ENCODE data around the gene WFDC12.

WFDC12 gene

GRCh38 chr20:45114465-45115385 is 9.5 kb downstream of the WFDC12 start, which contains the start of gene WFDC5:
Gene WFDC5, minus strand, starts transcription at chr20:45115174. Its CDS starts 91 bp downstream, at chr20:45115083.
- Histone ChIP-seq H3K27me3 (replicated peaks; ENCODE audit: control insufficient read depth, insufficient read depth, low read length) (no peaks in the 10 kb centered on the region; the same call in 1 of the 2 replicates), H3K36me3 (ENCODE audit: control insufficient read depth, insufficient read depth, low read length) (no peaks in the 10 kb centered on the region), H3K4me3 (replicated peaks; ENCODE audit: low read depth, low read length) (no peak within 1 kb of the TSS)
- TF ChIP-seq CTCF (IDR thresholded peaks at IDR 0.05; ENCODE audit: insufficient read depth, low read length, poor library complexity, severe bottlenecking), result no peak
- no peak for DNase-seq (ENCODE audit: extremely low read depth, insufficient read length)

GRCh38 chr20:45113865-45114264 is 10.4 kb downstream of the WFDC12 start:
- DNase-seq (ENCODE audit: extremely low read depth, insufficient read length), result no peak
- no peak for TF ChIP-seq CTCF (IDR thresholded peaks at IDR 0.05; ENCODE audit: insufficient read depth, low read length, poor library complexity, severe bottlenecking)
- H3K27me3 ChIP-seq (replicated peaks; ENCODE audit: control insufficient read depth, insufficient read depth, low read length), result no peaks in the 10 kb centered on the region; the same call in 1 of the 2 replicates
- no peak overlapping the region for H3K4me3 ChIP-seq (replicated peaks; ENCODE audit: low read depth, low read length)
- no peaks in the 10 kb centered on the region for H3K36me3 ChIP-seq (ENCODE audit: control insufficient read depth, insufficient read depth, low read length)

- Histone ChIP-seq H3K27me3 (replicated peaks; ENCODE audit: control insufficient read depth, insufficient read depth, low read length) (no peaks in the 10 kb centered on the region; the same call in 1 of the 2 replicates), H3K4me3 (replicated peaks; ENCODE audit: low read depth, low read length) (no peak overlapping the region), H3K36me3 (ENCODE audit: control insufficient read depth, insufficient read depth, low read length) (no peaks in the 10 kb centered on the region)
- TF ChIP-seq CTCF (IDR thresholded peaks at IDR 0.05; ENCODE audit: insufficient read depth, low read length, poor library complexity, severe bottlenecking), result no peak
- DNase-seq (ENCODE audit: extremely low read depth, insufficient read length), result no peak
These were observed 11.5 kb downstream of the WFDC12 start for GRCh38 chr20:45112754-45113153.

GRCh38 chr20:45111799-45112471 is 12.3 kb downstream of the WFDC12 start:
- no peak overlapping the region for H3K4me3 ChIP-seq (replicated peaks; ENCODE audit: low read depth, low read length)
- no peak for DNase-seq (ENCODE audit: extremely low read depth, insufficient read length)
- no peaks in the 10 kb centered on the region for H3K36me3 ChIP-seq (ENCODE audit: control insufficient read depth, insufficient read depth, low read length)
- peak; percentile 63 for TF ChIP-seq CTCF (IDR thresholded peaks at IDR 0.05; ENCODE audit: insufficient read depth, low read length, poor library complexity, severe bottlenecking)
- no peaks in the 10 kb centered on the region; the same call in 1 of the 2 replicates for H3K27me3 ChIP-seq (replicated peaks; ENCODE audit: control insufficient read depth, insufficient read depth, low read length)

- no peak overlapping the region for H3K4me3 ChIP-seq (replicated peaks; ENCODE audit: low read depth, low read length)
- no peak for TF ChIP-seq CTCF (IDR thresholded peaks at IDR 0.05; ENCODE audit: insufficient read depth, low read length, poor library complexity, severe bottlenecking)
- no peaks in the 10 kb centered on the region; the same call in 1 of the 2 replicates for H3K27me3 ChIP-seq (replicated peaks; ENCODE audit: control insufficient read depth, insufficient read depth, low read length)
- DNase-seq (ENCODE audit: extremely low read depth, insufficient read length), result no peak
- no peaks in the 10 kb centered on the region for H3K36me3 ChIP-seq (ENCODE audit: control insufficient read depth, insufficient read depth, low read length)
These were observed 13.0 kb downstream of the WFDC12 start for GRCh38 chr20:45111285-45111684.

Measured in GM06990 (cell line).